ENCODE measurements around the gene HNF4A. TPM values are rescaled to one million over a fixed set of nuclear protein-coding genes. Genes with fewer than 3 reads are reported as not detected.

HNF4A gene
- total RNA-seq, result not detected in 2 replicates

- no peaks in the 10 kb centered on the region for H3K4me1 ChIP-seq (ENCODE audit: insufficient read depth, low read length)
- H3K4me2 ChIP-seq (ENCODE audit: insufficient read depth, low read length), result no peak within 1 kb of the TSS
- no peaks in the 10 kb centered on the region for H3K79me2 ChIP-seq (ENCODE audit: insufficient read depth, low read length)
- no peak within 1 kb of the TSS for H2AFZ ChIP-seq (ENCODE audit: low read length)
- TF ChIP-seq, protein P1, sequence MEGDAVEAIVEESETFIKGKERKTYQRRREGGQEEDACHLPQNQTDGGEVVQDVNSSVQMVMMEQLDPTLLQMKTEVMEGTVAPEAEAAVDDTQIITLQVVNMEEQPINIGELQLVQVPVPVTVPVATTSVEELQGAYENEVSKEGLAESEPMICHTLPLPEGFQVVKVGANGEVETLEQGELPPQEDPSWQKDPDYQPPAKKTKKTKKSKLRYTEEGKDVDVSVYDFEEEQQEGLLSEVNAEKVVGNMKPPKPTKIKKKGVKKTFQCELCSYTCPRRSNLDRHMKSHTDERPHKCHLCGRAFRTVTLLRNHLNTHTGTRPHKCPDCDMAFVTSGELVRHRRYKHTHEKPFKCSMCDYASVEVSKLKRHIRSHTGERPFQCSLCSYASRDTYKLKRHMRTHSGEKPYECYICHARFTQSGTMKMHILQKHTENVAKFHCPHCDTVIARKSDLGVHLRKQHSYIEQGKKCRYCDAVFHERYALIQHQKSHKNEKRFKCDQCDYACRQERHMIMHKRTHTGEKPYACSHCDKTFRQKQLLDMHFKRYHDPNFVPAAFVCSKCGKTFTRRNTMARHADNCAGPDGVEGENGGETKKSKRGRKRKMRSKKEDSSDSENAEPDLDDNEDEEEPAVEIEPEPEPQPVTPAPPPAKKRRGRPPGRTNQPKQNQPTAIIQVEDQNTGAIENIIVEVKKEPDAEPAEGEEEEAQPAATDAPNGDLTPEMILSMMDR (IDR thresholded peaks at IDR 0.05; ENCODE audit: extremely low read depth, low read depth, low read length), result no peak
- H3K9me3 ChIP-seq (ENCODE audit: low read depth, low read length), result no peaks in the 10 kb centered on the region
- H3K27me3 ChIP-seq (ENCODE audit: insufficient read depth, low read length), result peaks cover 18% of the 10 kb centered on the region
- H3K36me3 ChIP-seq (ENCODE audit: insufficient read depth, low read length), result no peaks in the 10 kb centered on the region
- DNase-seq (ENCODE audit: insufficient read length, low spot score, missing footprints), result no peak
- no peak within 1 kb of the TSS for H3K4me3 ChIP-seq (ENCODE audit: insufficient read depth, low read length)
- H4K20me1 ChIP-seq (ENCODE audit: insufficient read depth, low read length), result no peaks in the 10 kb centered on the region
- H3K27ac ChIP-seq (ENCODE audit: low read depth, low read length), result no peak within 1 kb of the TSS
Observed at GRCh38 chr20:44355498-44356352, at the start of gene HNF4A. HNF4A (plus strand) TSS chr20:44355699; CDS start chr20:44355805, 106 bp downstream.

DNA sequence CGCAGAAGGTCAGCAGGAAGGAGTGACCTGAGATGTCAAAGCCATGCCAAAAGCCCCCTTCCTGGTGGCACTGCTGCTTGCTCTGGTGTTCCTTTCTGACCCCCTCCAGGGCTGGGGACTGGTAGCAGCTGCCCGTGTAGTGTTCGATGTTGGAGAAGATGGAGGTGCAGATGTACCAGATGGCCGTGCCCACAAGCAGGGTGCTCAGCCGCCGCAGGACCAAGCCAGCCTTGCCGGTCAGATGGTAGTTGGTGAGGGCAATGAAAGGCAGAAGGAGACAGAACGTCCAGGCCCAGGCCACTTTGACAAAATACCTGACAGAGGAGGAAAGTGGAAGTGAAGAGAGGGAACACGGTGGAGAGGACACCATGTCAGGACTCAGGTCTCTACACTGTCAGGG lies 48.6 kb upstream of the HNF4A start:
- TF ChIP-seq, protein P1 (IDR thresholded peaks at IDR 0.05; ENCODE audit: extremely low read depth, low read depth, low read length), result no peak
- no peaks in the 10 kb centered on the region for H3K9me3 ChIP-seq (ENCODE audit: low read depth, low read length)
- H3K27me3 ChIP-seq (ENCODE audit: insufficient read depth, low read length), result no peaks in the 10 kb centered on the region
- H3K36me3 ChIP-seq (ENCODE audit: insufficient read depth, low read length), result no peaks in the 10 kb centered on the region
- no peak overlapping the region for H3K27ac ChIP-seq (ENCODE audit: low read depth, low read length)
- no peak overlapping the region for H3K4me2 ChIP-seq (ENCODE audit: insufficient read depth, low read length)
- H3K4me3 ChIP-seq (ENCODE audit: insufficient read depth, low read length), result no peak overlapping the region
- H2AFZ ChIP-seq (ENCODE audit: low read length), result no peak overlapping the region
- no peak for DNase-seq (ENCODE audit: insufficient read length, low spot score, missing footprints)
- H4K20me1 ChIP-seq (ENCODE audit: insufficient read depth, low read length), result no peaks in the 10 kb centered on the region
- H3K79me2 ChIP-seq (ENCODE audit: insufficient read depth, low read length), result peaks cover 16% of the 10 kb centered on the region
- H3K4me1 ChIP-seq (ENCODE audit: insufficient read depth, low read length), result peaks cover 13% of the 10 kb centered on the region

DNA sequence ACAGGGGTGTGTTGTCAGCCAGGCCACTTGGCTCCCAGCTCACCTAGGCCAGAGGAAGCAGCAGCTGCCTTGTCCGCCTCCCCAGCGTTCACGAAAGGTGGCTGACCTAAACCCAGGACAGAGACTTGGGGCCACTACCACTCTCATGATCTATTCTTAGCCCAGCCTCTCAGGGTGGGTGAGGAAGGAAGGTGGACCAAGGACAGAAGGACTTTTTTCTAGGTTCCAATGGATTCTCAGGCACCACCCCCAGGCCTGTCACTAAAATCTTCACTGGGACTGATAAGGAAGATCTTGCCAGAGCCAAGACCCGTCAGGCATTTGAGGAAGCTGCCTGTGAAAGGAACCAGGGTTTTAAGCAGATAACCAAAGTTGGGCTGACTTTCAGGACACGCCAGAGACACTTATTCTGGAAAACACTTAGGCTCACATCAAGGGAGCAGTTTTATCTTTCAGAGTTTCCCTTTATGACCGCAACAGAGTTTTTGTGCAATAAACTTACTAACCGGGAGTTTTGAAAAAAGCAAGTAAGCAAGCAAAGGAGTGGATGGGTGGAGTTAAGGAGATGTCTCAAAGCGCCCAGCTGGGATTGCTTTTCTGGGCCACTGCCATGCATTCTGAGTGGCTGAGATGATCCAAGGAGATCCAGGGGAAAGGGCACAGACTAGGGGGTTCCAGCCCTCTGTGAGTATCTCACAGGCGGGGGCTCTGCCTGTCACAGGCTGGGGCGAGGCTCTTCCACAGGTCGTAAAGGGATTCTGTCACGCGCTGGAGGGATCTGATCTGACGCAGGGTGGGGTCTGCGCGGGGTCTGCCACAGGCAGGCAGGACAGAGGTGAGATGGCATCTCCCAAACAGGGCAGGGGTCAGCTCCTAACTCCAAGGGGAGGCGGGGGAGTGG lies 45.5 kb upstream of the HNF4A start:
- Histone ChIP-seq H2AFZ (ENCODE audit: low read length) (peak overlapping the region; percentile 98), H3K4me1 (ENCODE audit: insufficient read depth, low read length) (peaks cover 13% of the 10 kb centered on the region), H3K79me2 (ENCODE audit: insufficient read depth, low read length) (peaks cover 16% of the 10 kb centered on the region), H3K36me3 (ENCODE audit: insufficient read depth, low read length) (no peaks in the 10 kb centered on the region), H3K27ac (ENCODE audit: low read depth, low read length) (peak overlapping the region; percentile 39), H3K27me3 (ENCODE audit: insufficient read depth, low read length) (no peaks in the 10 kb centered on the region), H3K4me3 (ENCODE audit: insufficient read depth, low read length) (peak overlapping the region; percentile 96), H3K9me3 (ENCODE audit: low read depth, low read length) (no peaks in the 10 kb centered on the region), H3K4me2 (ENCODE audit: insufficient read depth, low read length) (peak overlapping the region; percentile 100), H4K20me1 (ENCODE audit: insufficient read depth, low read length) (no peaks in the 10 kb centered on the region)
- DNase-seq (ENCODE audit: insufficient read length, low spot score, missing footprints), result peak; percentile 92
- TF ChIP-seq, protein P1 (IDR thresholded peaks at IDR 0.05; ENCODE audit: extremely low read depth, low read depth, low read length), result no peak
